PC-3 (cell line): Measurements from ENCODE around the gene PRC1. TPM values are rescaled to one million over a fixed set of nuclear protein-coding genes. Genes with fewer than 3 reads are reported as not detected.

Experiments
- ATAC-seq: fragments of 200-7000 bp; cut with Tn5 transposase; 2 replicates; pipeline ENCODE4 v1.9.1; 2020; ENCODE audit warnings: mild to moderate bottlenecking, moderate library complexity
- BruUV-seq: library from RNA; stranded (reverse); fragments of 400-500 nt; replicated peaks from 2 replicates; lab custom pipeline; 2021; lab: Mats Ljungman, UMichigan
- CTCF ChIA-PET: fragments of 300-600 bp; sonication (Branson Sonifier 250); formaldehyde crosslinking; loops from one replicate; lab custom pipeline; 2022; ENCODE audit warnings: antibody characterized with exemption; lab: Charles Lee
- POLR2A ChIA-PET: fragments of 300-600 bp; sonication (Branson Sonifier 250); formaldehyde crosslinking; loops from one replicate; lab custom pipeline; 2022; ENCODE audit warnings: antibody characterized with exemption; ENCODE audit not compliant: unreplicated experiment; lab: Charles Lee
- DNase-seq: peaks from one replicate; pipeline ENCODE4 v3.0.0-alpha.2; 2015
- H2AFZ ChIP-seq: fragments of 300-600 bp; sonication (generic); 2 replicates; pipeline ENCODE4 v1.6.0; 2016; ENCODE audit warnings: antibody characterized with exemption, low read length
- H3F3A ChIP-seq: fragments of 300-600 bp; sonication (generic); one replicate; pipeline ENCODE4 v1.6.0; 2017; ENCODE audit warnings: antibody characterized with exemption, low read length, control low read depth, mild to moderate bottlenecking; ENCODE audit not compliant: unreplicated experiment
- H3K27ac ChIP-seq: fragments of 300-600 bp; sonication (generic); 2 replicates; pipeline ENCODE4 v1.5.1; 2016; ENCODE audit warnings: mild to moderate bottlenecking, low read length
- H3K27me3 ChIP-seq: fragments of 300-600 bp; sonication (generic); 2 replicates; pipeline ENCODE4 v1.6.1; 2016; ENCODE audit warnings: low read length, mixed read lengths
- H3K36me3 ChIP-seq: fragments of 300-600 bp; sonication (generic); 2 replicates; pipeline ENCODE4 v1.6.1; 2016; ENCODE audit warnings: low read depth, mixed run types, low read length, mixed read lengths
- H3K4me1 ChIP-seq: fragments of 300-600 bp; sonication (generic); 2 replicates; pipeline ENCODE4 v1.5.1; 2016; ENCODE audit warnings: low read length; ENCODE audit not compliant: insufficient read depth
- H3K4me2 ChIP-seq: fragments of 300-600 bp; sonication (generic); 2 replicates; pipeline ENCODE4 v1.6.0; 2016; ENCODE audit warnings: low read length
- H3K4me3 ChIP-seq: fragments of 300-600 bp; sonication (generic); 2 replicates; pipeline ENCODE4 v1.5.1; 2016; ENCODE audit warnings: mild to moderate bottlenecking, low read length, mixed read lengths
- H3K79me2 ChIP-seq: fragments of 300-600 bp; sonication (generic); 2 replicates; pipeline ENCODE4 v1.6.1; 2017; ENCODE audit warnings: low read length, mixed read lengths
- H3K9ac ChIP-seq: fragments of 300-600 bp; sonication (generic); 2 replicates; pipeline ENCODE4 v1.6.0; 2016; ENCODE audit warnings: mild to moderate bottlenecking, low read length
- H3K9me2 ChIP-seq: fragments of 300-600 bp; sonication (generic); replicated peaks from 2 replicates; pipeline ENCODE4 v1.6.1; 2016; ENCODE audit warnings: mixed run types, low read length, mixed read lengths
- H3K9me3 ChIP-seq: fragments of 300-600 bp; sonication (generic); 2 replicates; pipeline ENCODE4 v1.6.1; 2016; ENCODE audit warnings: low read length, mixed read lengths
- H4K20me1 ChIP-seq: fragments of 300-600 bp; sonication (generic); 2 replicates; pipeline ENCODE4 v1.6.1; 2016; ENCODE audit warnings: low read length, mixed read lengths
- CTCF ChIP-seq: fragments of 300-600 bp; sonication (generic); conservative IDR thresholded peaks from 2 replicates; pipeline ENCODE4 v1.5.1; 2017; ENCODE audit warnings: antibody characterized with exemption, low read depth, mild to moderate bottlenecking, low read length
- EZH2 ChIP-seq: fragments of 300-600 bp; sonication (generic); IDR thresholded peaks from one replicate; pipeline ENCODE4 v1.6.1; 2017; ENCODE audit warnings: antibody characterized with exemption, mild to moderate bottlenecking, low read length; ENCODE audit not compliant: unreplicated experiment
- EZH2phosphoT487 ChIP-seq: fragments of 300-600 bp; sonication (generic); IDR thresholded peaks from 2 replicates; pipeline ENCODE4 v1.6.1; 2018; ENCODE audit warnings: mild to moderate bottlenecking, antibody characterized with exemption, low read length, borderline replicate concordance
- intact Hi-C: fragments of 100-400 bp; cut with micrococcal nuclease; formaldehyde crosslinking; loops from 2 replicates; pipeline ENCODE4 v1.9.0; 2023
- total RNA-seq: library from RNA; depleted of rRNA; stranded (reverse); fragments of >200 nt; gene quantifications from 2 replicates; pipeline ENCODE4 v1.2.3, GENCODE V29; 2014

Gene PRC1
- total RNA-seq, 1 experiment from 2014 or later, result 236 TPM

DNA sequence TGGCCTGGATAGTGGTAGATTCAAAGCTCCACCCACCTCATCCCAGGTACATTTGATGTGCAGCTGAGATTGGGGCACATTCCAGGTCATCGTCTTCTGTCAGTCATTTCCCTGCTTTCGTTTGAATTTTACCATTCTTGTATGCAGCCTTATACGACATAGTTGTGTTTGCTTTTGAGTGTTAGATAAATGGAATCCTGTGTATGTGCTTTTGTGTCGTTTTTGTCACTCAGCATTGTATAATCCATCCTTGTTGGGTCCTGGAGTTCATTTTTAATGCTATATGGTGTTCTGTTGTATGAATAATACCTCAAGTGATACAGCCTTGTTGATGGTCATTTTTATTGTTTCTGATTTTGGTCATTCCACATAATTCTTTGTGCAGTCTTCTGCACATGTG, 32.3 kb downstream of the PRC1 start:
- H3K9me2 ChIP-seq, result no peaks in the 10 kb centered on the region
- H3K79me2 ChIP-seq, result peaks cover 10% of the 10 kb centered on the region
- CTCF ChIA-PET, result no interaction called here
- no peaks in the 10 kb centered on the region for H3K9me3 ChIP-seq
- no TSS peak for BruUV-seq
- no peaks in the 10 kb centered on the region for H3K27me3 ChIP-seq
- H3K27ac ChIP-seq, result no peak overlapping the region
- TF ChIP-seq EZH2phosphoT487 (no peak), EZH2 (no peak), CTCF (no peak)
- no peak overlapping the region for H3K4me2 ChIP-seq
- 0 out of 2 replicates have a peak, but pooled peaks cover 8% of the 10 kb centered on the region for H3K4me1 ChIP-seq
- intact Hi-C loops, result no loop called here
- no peak overlapping the region for H3K4me3 ChIP-seq
- no peaks in the 10 kb centered on the region for H4K20me1 ChIP-seq
- H3K9ac ChIP-seq, result no peak overlapping the region
- H2AFZ ChIP-seq, result no peak overlapping the region
- POLR2A ChIA-PET, result no interaction called here
- H3K36me3 ChIP-seq, result peaks cover 17% of the 10 kb centered on the region
- no peak for DNase-seq
- no peaks in the 10 kb centered on the region for H3F3A ChIP-seq
- no peak for ATAC-seq

DNA sequence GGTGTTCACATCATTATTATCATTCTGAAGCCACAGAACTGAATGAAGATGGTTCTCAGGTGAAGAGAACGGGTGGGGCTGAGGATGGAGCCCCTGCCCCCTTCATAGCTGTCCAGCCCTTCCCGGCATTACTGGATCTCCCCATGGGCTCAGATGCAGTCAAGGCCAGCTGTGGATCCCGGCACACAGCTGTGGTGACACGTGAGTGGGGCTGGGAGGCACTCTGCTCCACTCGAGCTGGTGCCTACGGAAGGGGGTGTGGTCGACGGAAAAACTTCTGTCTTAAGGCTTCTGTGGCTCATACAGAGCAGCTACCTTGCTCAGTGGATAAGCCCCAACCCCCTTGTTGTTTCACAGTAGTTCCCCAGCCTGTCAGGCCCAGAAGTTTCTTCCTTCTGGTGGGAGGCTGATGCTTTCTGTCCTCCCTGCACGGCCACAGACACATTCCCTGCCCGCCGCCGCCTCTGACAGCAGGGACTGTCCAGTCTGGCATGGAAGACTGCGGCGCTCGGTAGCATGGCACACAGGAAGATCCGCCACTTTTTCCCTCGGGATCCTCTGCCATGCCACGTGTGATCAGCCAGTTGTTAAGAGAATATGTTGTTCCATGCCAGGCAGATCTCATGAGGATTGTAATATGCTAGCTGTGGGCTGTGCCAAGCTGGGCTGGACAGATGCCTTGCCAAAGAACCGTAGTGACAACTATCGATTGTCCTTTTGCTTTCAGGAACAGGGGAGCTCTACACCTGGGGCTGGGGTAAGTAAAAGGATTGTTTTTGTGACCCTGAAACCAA, 33.8 kb downstream of the PRC1 start:
- no peak overlapping the region for H3K9ac ChIP-seq
- no peaks in the 10 kb centered on the region for H3K27me3 ChIP-seq
- no peak for TF ChIP-seq EZH2phosphoT487
- TF ChIP-seq EZH2, result no peak
- no peaks in the 10 kb centered on the region for H3K9me3 ChIP-seq
- H3K4me2 ChIP-seq, result no peak overlapping the region
- ChIA-PET CTCF (no interaction called here), POLR2A (no interaction called here)
- DNase-seq (no peak), ATAC-seq (no peak)
- H3K36me3 ChIP-seq, result peaks cover 7% of the 10 kb centered on the region; the same call in 1 of the 2 replicates
- intact Hi-C loops, result no loop called here
- no peaks in the 10 kb centered on the region for H3F3A ChIP-seq
- no peak overlapping the region for H2AFZ ChIP-seq
- peaks cover 10% of the 10 kb centered on the region for H3K79me2 ChIP-seq
- H3K9me2 ChIP-seq, result no peaks in the 10 kb centered on the region
- H3K4me1 ChIP-seq, result peaks cover 18% of the 10 kb centered on the region
- no peaks in the 10 kb centered on the region for H4K20me1 ChIP-seq
- no peak overlapping the region for H3K4me3 ChIP-seq
- no peak overlapping the region for H3K27ac ChIP-seq
- BruUV-seq, result no TSS peak

DNA sequence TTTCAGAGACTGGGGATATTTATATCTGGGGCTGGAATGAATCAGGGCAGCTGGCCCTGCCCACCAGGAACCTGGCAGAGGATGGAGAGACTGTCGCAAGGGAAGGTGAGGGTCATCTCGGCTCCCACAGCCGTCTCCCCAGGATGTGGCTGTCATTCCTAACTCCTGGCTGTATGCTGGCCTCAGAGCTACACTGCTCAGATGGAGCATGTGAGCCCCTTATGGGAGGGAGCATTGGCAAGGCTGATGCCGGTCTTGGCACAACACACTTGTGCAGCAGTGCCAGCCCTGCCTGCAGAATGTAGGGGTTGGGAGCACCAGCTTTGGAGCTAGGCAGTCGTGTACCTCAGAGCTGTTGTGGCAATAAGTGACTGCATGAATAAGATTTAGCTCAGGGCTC, 34.4 kb downstream of the PRC1 start:
- Histone ChIP-seq H3K9ac (no peak overlapping the region), H3K27me3 (no peaks in the 10 kb centered on the region), H3K27ac (no peak overlapping the region), H3K4me1 (peaks cover 19% of the 10 kb centered on the region), H3K79me2 (peaks cover 10% of the 10 kb centered on the region), H3F3A (no peaks in the 10 kb centered on the region), H3K4me3 (no peak overlapping the region), H3K9me3 (no peaks in the 10 kb centered on the region), H3K36me3 (peaks cover 7% of the 10 kb centered on the region; the same call in 1 of the 2 replicates), H2AFZ (no peak overlapping the region), H3K4me2 (no peak overlapping the region), H3K9me2 (no peaks in the 10 kb centered on the region), H4K20me1 (no peaks in the 10 kb centered on the region)
- intact Hi-C loops, result loop anchor here (5.0 kb wide), 2 partner anchors 32 to 62 kb away; partner anchors contain the start of genes PRC1 and VPS33B
- POLR2A ChIA-PET, result no interaction called here
- ATAC-seq, result no peak
- DNase-seq, result no peak
- BruUV-seq, result no TSS peak
- CTCF ChIA-PET, result no interaction called here
- TF ChIP-seq CTCF (no peak), EZH2 (no peak), EZH2phosphoT487 (no peak)
